A549 (cell line): ENCODE results near the gene SUOX. TPM values are rescaled to one million over a fixed set of nuclear protein-coding genes. Genes with fewer than 3 reads are reported as not detected.
A peak's percentile ranks its signal among the peaks of the same experiment; 100 is the strongest.
"Not testable (repeated sequence)": the region's sequence is repeated elsewhere in the genome, so short reads cannot be mapped to it uniquely, and the experiment has no call there.

ENCODE experiments used
- ATAC-seq, 2 experiments: fragments of 200-7000 bp in 1 of 2; fragments of >200 bp in 1 of 2; cut with Nextera tagmentation in 1 of 2; cut with Tn5 transposase in 1 of 2; 3 replicates each; pipeline versions ENCODE4 v1.8.0 to v1.9.1; 2018 to 2020; ENCODE audit warnings: mild to moderate bottlenecking in 1 of 2, moderate library complexity in 1 of 2
- CTCF ChIA-PET: fragments of 300-600 bp; sonication (Branson Sonifier 250); formaldehyde crosslinking; extraction: SDS; loops from one replicate; lab custom pipeline; 2021; ENCODE audit warnings: antibody characterized with exemption, inconsistent platforms; lab: Yijun Ruan, JAX
- POLR2A ChIA-PET: fragments of 350-600 bp; formaldehyde crosslinking; extraction: SDS; loops from one replicate; lab custom pipeline; 2021; ENCODE audit warnings: antibody characterized with exemption, inconsistent platforms; lab: Yijun Ruan, JAX
- DNase-seq, 2 experiments: peaks; one replicate each; pipeline versions ENCODE4 v3.0.0 to v3.0.0-alpha.2; 2011 to 2016; ENCODE audit warnings: low read depth in 1 of 2, low spot score in 1 of 2
- FAIRE-seq: peaks from 2 replicates; lab custom pipeline; 2011; peaks lifted over from hg19 to GRCh38; lab: Jason Lieb, UNC
- H3K27ac ChIP-seq, 2 experiments: fragments of >200 bp; sonication (Bioruptor Twin); formaldehyde crosslinking; 3 replicates each; pipeline ENCODE4 v1.5.1; 2016 to 2017
- H3K4me1 ChIP-seq: fragments of >200 bp; sonication (Bioruptor Twin); formaldehyde crosslinking; 3 replicates; pipeline ENCODE4 v1.6.1; 2016
- H3K4me2 ChIP-seq: fragments of >200 bp; sonication (Bioruptor Twin); formaldehyde crosslinking; 3 replicates; pipeline ENCODE4 v1.6.1; 2016
- H3K4me3 ChIP-seq: fragments of >200 bp; sonication (Bioruptor Twin); formaldehyde crosslinking; 3 replicates; pipeline ENCODE4 v1.5.1; 2016
- H3K9me3 ChIP-seq: fragments of >200 bp; sonication (Bioruptor Twin); formaldehyde crosslinking; 3 replicates; pipeline ENCODE4 v1.6.1; 2016
- CBX2 ChIP-seq: fragments of 200-600 bp; sonication (generic); IDR thresholded peaks from 2 replicates; pipeline ENCODE4 v1.6.1; 2016; ENCODE audit warnings: low read depth, mild to moderate bottlenecking, borderline replicate concordance
- E2F6 ChIP-seq: IDR thresholded peaks from 2 replicates; pipeline ENCODE4 v1.6.1; 2012; ENCODE audit warnings: low read depth, borderline replicate concordance
- EP300 ChIP-seq, 2 experiments: fragments of >200 bp; sonication (Bioruptor Twin); formaldehyde crosslinking; IDR thresholded peaks; 2 replicates in 1 of 2; 3 replicates in 1 of 2; pipeline ENCODE4 v1.6.1; 2016 to 2017
- ESRRA ChIP-seq: fragments of 150-350 bp; IDR thresholded peaks from 2 replicates; pipeline ENCODE4 v1.6.1; 2014; ENCODE audit warnings: mild to moderate bottlenecking, low read length, borderline replicate concordance
- FOSB ChIP-seq: fragments of 250-450 bp; sonication (Bioruptor Pico); IDR thresholded peaks from 2 replicates; pipeline ENCODE4 v1.5.0; 2020; ENCODE audit warnings: mild to moderate bottlenecking, moderate library complexity
- FOSL2 ChIP-seq, 2 experiments: fragments of 450-650 bp in 1 of 2; fragments of >200 bp in 1 of 2; sonication (Bioruptor Twin) in 1 of 2; formaldehyde crosslinking; IDR thresholded peaks; 2 replicates each; pipeline versions ENCODE4 v1.5.0 to v1.6.1; 2016 to 2020; ENCODE audit warnings: mild to moderate bottlenecking in 1 of 2, moderate library complexity in 1 of 2
- FOXS1 ChIP-seq: fragments of 250-450 bp; sonication (Bioruptor Pico); IDR thresholded peaks from 2 replicates; pipeline ENCODE4 v1.5.0; 2020; ENCODE audit warnings: mild to moderate bottlenecking, moderate library complexity
- HDAC2 ChIP-seq: fragments of 200-600 bp; sonication (generic); IDR thresholded peaks from 2 replicates; pipeline ENCODE4 v1.6.1; 2016
- HES2 ChIP-seq: fragments of >200 bp; sonication (Bioruptor Twin); formaldehyde crosslinking; IDR thresholded peaks from 2 replicates; pipeline ENCODE4 v1.6.1; 2016
- HEYL ChIP-seq: fragments of 250-450 bp; sonication (Bioruptor Pico); IDR thresholded peaks from 2 replicates; pipeline ENCODE4 v1.8.0; 2021; ENCODE audit warnings: mild to moderate bottlenecking, moderate library complexity
- JUN ChIP-seq, 2 experiments: fragments of >200 bp; sonication (Bioruptor Twin); formaldehyde crosslinking; IDR thresholded peaks; 2 replicates in 1 of 2; 3 replicates in 1 of 2; pipeline ENCODE4 v1.6.1; 2016 to 2017
- KDM5A ChIP-seq: fragments of 200-600 bp; sonication (generic); IDR thresholded peaks from 2 replicates; pipeline ENCODE4 v1.6.1; 2016; ENCODE audit warnings: antibody characterized with exemption, mild to moderate bottlenecking
- MAFK ChIP-seq: fragments of 450-650 bp; IDR thresholded peaks from 2 replicates; pipeline ENCODE4 v1.6.1; 2014; ENCODE audit not compliant: partially characterized antibody
- MAX ChIP-seq: IDR thresholded peaks from 2 replicates; pipeline ENCODE4 v1.6.1; 2012
- MYC ChIP-seq: IDR thresholded peaks from 2 replicates; pipeline ENCODE4 v1.6.1; 2012; ENCODE audit warnings: mild to moderate bottlenecking, inconsistent platforms, low read length, improper control_type of control experiment, borderline replicate concordance
- NFE2L2 ChIP-seq: fragments of 150-350 bp; conservative IDR thresholded peaks from 2 replicates; pipeline ENCODE4 v1.6.1; 2014; ENCODE audit warnings: low read length
- NPAS2 ChIP-seq: fragments of 250-450 bp; sonication (Bioruptor Pico); IDR thresholded peaks from 2 replicates; pipeline ENCODE4 v1.8.0; 2022; ENCODE audit warnings: mild to moderate bottlenecking, moderate library complexity, borderline replicate concordance
- NR3C1 ChIP-seq: fragments of >200 bp; sonication (Bioruptor Twin); formaldehyde crosslinking; IDR thresholded peaks from 3 replicates; pipeline ENCODE4 v1.6.1; 2017
- PBX3 ChIP-seq: IDR thresholded peaks from 2 replicates; pipeline ENCODE4 v1.6.1; 2012
- PHF8 ChIP-seq: fragments of 200-600 bp; sonication (generic); IDR thresholded peaks from 2 replicates; pipeline ENCODE4 v1.6.1; 2016; ENCODE audit warnings: low read depth, mild to moderate bottlenecking, antibody characterized with exemption, moderate library complexity, borderline replicate concordance
- POLR2AphosphoS2 ChIP-seq: conservative IDR thresholded peaks from 2 replicates; pipeline ENCODE4 v1.6.1; 2012; ENCODE audit warnings: low read length, improper control_type of control experiment, inconsistent platforms
- RAD21 ChIP-seq, 2 experiments: fragments of >200 bp in 1 of 2; sonication (Bioruptor Twin) in 1 of 2; formaldehyde crosslinking in 1 of 2; IDR thresholded peaks in 1 of 2; conservative IDR thresholded peaks in 1 of 2; 2 replicates in 1 of 2; 3 replicates in 1 of 2; pipeline ENCODE4 v1.6.1; 2012 to 2018; ENCODE audit warnings: inconsistent platforms in 1 of 2
- RCOR1 ChIP-seq: fragments of 150-350 bp; IDR thresholded peaks from 2 replicates; pipeline ENCODE4 v1.6.1; 2014; ENCODE audit warnings: antibody characterized with exemption, low read length, low read depth
- RFX5 ChIP-seq: fragments of 450-650 bp; IDR thresholded peaks from 2 replicates; pipeline ENCODE4 v1.7.1; 2014; ENCODE audit warnings: antibody characterized with exemption, mild to moderate bottlenecking, moderate library complexity
- SMC3 ChIP-seq: fragments of >200 bp; sonication (Bioruptor Twin); formaldehyde crosslinking; IDR thresholded peaks from 3 replicates; pipeline ENCODE4 v1.6.1; 2018; ENCODE audit warnings: inconsistent platforms
- SREBF2 ChIP-seq: fragments of 450-650 bp; IDR thresholded peaks from 2 replicates; pipeline ENCODE4 v1.6.1; 2014; ENCODE audit warnings: mild to moderate bottlenecking, moderate library complexity
- USF2 ChIP-seq: fragments of 450-650 bp; IDR thresholded peaks from 2 replicates; pipeline ENCODE4 v1.6.1; 2014; ENCODE audit warnings: antibody characterized with exemption
- ZFP36 ChIP-seq: fragments of 450-650 bp; IDR thresholded peaks from 2 replicates; pipeline ENCODE4 v1.6.1; 2014; ENCODE audit warnings: borderline replicate concordance; ENCODE audit not compliant: partially characterized antibody
- ZNF302 ChIP-seq: fragments of 250-450 bp; sonication (Bioruptor Pico); IDR thresholded peaks from 2 replicates; pipeline ENCODE4 v1.9.0; 2021; ENCODE audit warnings: inconsistent platforms, mild to moderate bottlenecking, moderate library complexity
- WGBS: methylation state at CpG from one replicate; pipeline ENCODE4 v1.1.6; 2017; ENCODE audit errors: missing lambda C conversion rate; 5-methylcytosine and 5-hydroxymethylcytosine counted together
- polyA plus RNA-seq, 4 experiments: library from polyadenylated mRNA; depleted of rRNA in 3 of 4; stranded (reverse); fragments of >200 nt; fragmentation: RNase III in 1 of 4; extraction: RNeasy Plus Mini Kit Qiagen cat#74134 plus additional on column Dnase treatment in 1 of 4; gene quantifications; 2 replicates in 3 of 4; 3 replicates in 1 of 4; pipeline ENCODE4 v1.2.3, GENCODE V29; 2011 to 2017

SUOX gene
- polyA plus RNA-seq, 2 of the 4 experiments (the other 2 are of a cell fraction), result 13.6 to 15.6 TPM

GRCh38 chr12:56041552-56042429 is 44.7 kb downstream of the SUOX start, which contains the start of gene RPS26 (continued):
- peak; percentile 97 for TF ChIP-seq PBX3
- TF ChIP-seq JUN (IDR thresholded peaks at IDR 0.05), result peak; percentile 95 to 99
- peak; percentile 70 to 83 for TF ChIP-seq RAD21 (conservative IDR thresholded peaks at IDR 0.05 in 1 of 2, IDR thresholded peaks at IDR 0.05 in 1 of 2)
- TF ChIP-seq HDAC2, result no peak
- TF ChIP-seq MAX, result peak; percentile 96
- TF ChIP-seq NFE2L2, result no peak
- no peak for TF ChIP-seq EP300 (IDR thresholded peaks at IDR 0.05)
- TF ChIP-seq MYC, result peak; percentile 71; the same call in 1 of the 2 replicates
- TF ChIP-seq FOXS1 (CRISPR knock-in tag), result no peak
- TF ChIP-seq SMC3, result peak; percentile 75
- TF ChIP-seq FOSB (CRISPR knock-in tag), result no peak
- TF ChIP-seq CBX2, result no peak
- TF ChIP-seq E2F6, result peak; percentile 60; the same call in 1 of the 2 replicates
- TF ChIP-seq MAFK, result no peak
- no peak for TF ChIP-seq ZFP36
- peak; percentile 100 for TF ChIP-seq PHF8
- TF ChIP-seq ESRRA, result no peak
- TF ChIP-seq NPAS2 (CRISPR knock-in tag), result no peak
- TF ChIP-seq RFX5, result no peak; the same call in 1 of the 2 replicates
- no peak for TF ChIP-seq FOSL2 (IDR thresholded peaks at IDR 0.05)
- TF ChIP-seq FOSL2 (CRISPR knock-in tag; IDR thresholded peaks at IDR 0.05), result no peak
- no peak for TF ChIP-seq SREBF2
- TF ChIP-seq HEYL (CRISPR knock-in tag), result no peak
- no peak for TF ChIP-seq RCOR1
- no peak for TF ChIP-seq USF2
- TF ChIP-seq POLR2AphosphoS2, result no peak
- TF ChIP-seq NR3C1, result no peak
- no peak for TF ChIP-seq ZNF302 (CRISPR knock-in tag)
- TF ChIP-seq HES2, result no peak
- TF ChIP-seq KDM5A, result peak; percentile 74
- TF ChIP-seq, all 56 proteins: peak for 18

- DNase-seq, H3K9me3 ChIP-seq, POLR2A ChIA-PET, CTCF ChIA-PET, FAIRE-seq: not testable (repeated sequence)
- H3K4me3 ChIP-seq, result peak overlapping the region; percentile 74
- 1% methylated on average over 20 of the region's 20 CpGs for WGBS
- peaks cover 16% of the 10 kb centered on the region for H3K4me1 ChIP-seq
- peak overlapping the region; percentile 82 for H3K4me2 ChIP-seq
- peak in 1 of 2 experiments; percentile 0; a peak in 2 of 6 replicates for ATAC-seq
- peak overlapping the region; percentile 90 to 99 for H3K27ac ChIP-seq
Observed at GRCh38 chr12:56042430-56042813, 45.3 kb downstream of the SUOX start.
